Tibial artery (tissue), 4 donors: ENCODE results near the gene PRMT7.
A peak's percentile ranks its signal among the peaks of the same experiment; 100 is the strongest.

Source experiments
- DNase-seq, 2 donors: peaks; one replicate each; pipeline ENCODE4 v3.0.0-alpha.2; 2019
- H3K27ac ChIP-seq, 2 donors: fragments of 200-600 bp; sonication (generic) in 1 of 2; 1 replicate in 1 of 2; 2 replicates in 1 of 2; pipeline ENCODE4 v1.5.1; 2018 to 2019; ENCODE audit warnings: mild to moderate bottlenecking in 1 of 2
- H3K27me3 ChIP-seq, 2 donors: fragments of 200-600 bp; sonication (generic) in 1 of 2; one replicate each; pipeline versions ENCODE4 v1.5.1 to v1.6.0; 2016 to 2019
- H3K36me3 ChIP-seq, 3 donors: fragments of 200-600 bp; sonication (generic) in 2 of 3; one replicate each; pipeline ENCODE4 v1.5.1; 2016 to 2019; ENCODE audit warnings: mild to moderate bottlenecking in 2 of 3
- H3K4me1 ChIP-seq, 4 donors: fragments of 200-600 bp; sonication (generic) in 2 of 4; 1 replicate in 3 of 4; 2 replicates in 1 of 4; pipeline ENCODE4 v1.5.1; 2016 to 2019
- H3K4me3 ChIP-seq, 2 donors: fragments of 200-600 bp; sonication (generic) in 1 of 2; 1 replicate in 1 of 2; 2 replicates in 1 of 2; pipeline ENCODE4 v1.5.1; 2018 to 2019; ENCODE audit warnings: mild to moderate bottlenecking in 2 of 2
- H3K9me3 ChIP-seq, 3 donors: fragments of 200-600 bp; sonication (generic) in 1 of 3; one replicate each; pipeline ENCODE4 v1.5.1; 2016 to 2019
- intact Hi-C: fragments of 100-400 bp; cut with DNase I; formaldehyde crosslinking; loops from one replicate; pipeline ENCODE4 v1.15.0; 2023; ENCODE audit warnings: low total_unique reads
- TF ChIP-seq, protein P1 (sequence below), 2 experiments: fragments of 200-600 bp in 1 of 2; fragments of 450-650 bp in 1 of 2; IDR thresholded peaks; one replicate each; pipeline ENCODE4 v1.5.1; 2017 to 2019; ENCODE audit warnings: antibody characterized with exemption in 2 of 2, mild to moderate bottlenecking in 1 of 2, moderate library complexity in 1 of 2

Gene PRMT7

DNA sequence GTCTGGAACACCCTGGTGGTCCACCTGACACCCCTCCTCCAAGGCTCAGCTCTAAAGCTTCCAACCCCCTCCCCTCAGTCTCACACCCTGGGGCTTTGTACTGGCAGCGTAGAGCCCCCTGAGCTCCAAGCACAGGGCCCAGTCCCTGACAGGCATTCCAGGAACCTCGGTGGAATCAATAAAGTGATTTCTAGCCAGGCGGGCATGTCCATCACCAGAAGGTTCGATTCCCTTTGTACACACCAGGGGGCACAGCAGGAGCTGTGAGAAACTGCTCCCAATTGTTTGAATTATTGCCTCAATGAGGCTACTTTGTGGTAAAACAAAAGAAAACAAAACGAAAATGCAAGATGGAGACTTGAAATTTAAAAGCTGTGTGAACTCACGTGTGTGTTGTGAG lies 85.7 kb downstream of the PRMT7 start:
- H3K4me3 ChIP-seq: no peak overlapping the region
- intact Hi-C loops: no loop called here
- no peaks in the 10 kb centered on the region for H3K36me3 ChIP-seq
- H3K27ac ChIP-seq: no peak overlapping the region
- TF ChIP-seq, protein P1, sequence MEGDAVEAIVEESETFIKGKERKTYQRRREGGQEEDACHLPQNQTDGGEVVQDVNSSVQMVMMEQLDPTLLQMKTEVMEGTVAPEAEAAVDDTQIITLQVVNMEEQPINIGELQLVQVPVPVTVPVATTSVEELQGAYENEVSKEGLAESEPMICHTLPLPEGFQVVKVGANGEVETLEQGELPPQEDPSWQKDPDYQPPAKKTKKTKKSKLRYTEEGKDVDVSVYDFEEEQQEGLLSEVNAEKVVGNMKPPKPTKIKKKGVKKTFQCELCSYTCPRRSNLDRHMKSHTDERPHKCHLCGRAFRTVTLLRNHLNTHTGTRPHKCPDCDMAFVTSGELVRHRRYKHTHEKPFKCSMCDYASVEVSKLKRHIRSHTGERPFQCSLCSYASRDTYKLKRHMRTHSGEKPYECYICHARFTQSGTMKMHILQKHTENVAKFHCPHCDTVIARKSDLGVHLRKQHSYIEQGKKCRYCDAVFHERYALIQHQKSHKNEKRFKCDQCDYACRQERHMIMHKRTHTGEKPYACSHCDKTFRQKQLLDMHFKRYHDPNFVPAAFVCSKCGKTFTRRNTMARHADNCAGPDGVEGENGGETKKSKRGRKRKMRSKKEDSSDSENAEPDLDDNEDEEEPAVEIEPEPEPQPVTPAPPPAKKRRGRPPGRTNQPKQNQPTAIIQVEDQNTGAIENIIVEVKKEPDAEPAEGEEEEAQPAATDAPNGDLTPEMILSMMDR (IDR thresholded peaks at IDR 0.05): peak in 1 of 2 experiments; percentile 29
- H3K27me3 ChIP-seq: peaks cover 0 to 13% of the 10 kb centered on the region in 2 donors
- no peak for DNase-seq
- no peaks in the 10 kb centered on the region for H3K4me1 ChIP-seq
- H3K9me3 ChIP-seq: no peaks in the 10 kb centered on the region

DNA sequence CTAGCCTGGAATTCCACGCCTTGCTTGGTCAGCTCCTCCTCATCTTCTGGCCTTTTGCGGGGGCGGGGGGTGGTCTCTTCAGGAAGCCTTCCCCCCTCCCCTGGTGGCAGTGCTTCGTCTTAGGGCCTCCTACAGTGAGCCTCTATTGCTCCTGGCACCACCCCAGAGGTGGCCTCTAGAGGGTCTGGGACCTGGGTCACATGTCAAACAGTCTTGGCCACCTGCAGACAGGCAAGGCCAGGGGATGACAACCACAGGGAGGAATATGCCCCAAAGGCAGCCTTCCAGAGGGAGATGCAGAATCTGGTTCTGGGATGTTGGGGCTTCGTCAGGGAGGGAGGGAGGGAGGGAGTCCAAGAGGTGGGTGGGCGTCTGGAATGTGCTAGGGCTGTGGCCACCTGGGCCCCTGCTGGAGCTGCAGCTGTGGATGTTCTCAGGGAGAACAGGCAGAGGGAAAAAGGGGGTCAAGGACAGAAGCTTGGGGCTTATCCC lies 86.9 kb downstream of the PRMT7 start:
- intact Hi-C loops: no loop called here
- TF ChIP-seq, protein P1 (IDR thresholded peaks at IDR 0.05): no peak
- Histone ChIP-seq H3K36me3 (no peaks in the 10 kb centered on the region), H3K27ac (no peak overlapping the region), H3K9me3 (no peaks in the 10 kb centered on the region), H3K4me1 (no peaks in the 10 kb centered on the region), H3K4me3 (no peak overlapping the region), H3K27me3 (peaks cover 0 to 13% of the 10 kb centered on the region in 2 donors)
- no peak for DNase-seq

DNA sequence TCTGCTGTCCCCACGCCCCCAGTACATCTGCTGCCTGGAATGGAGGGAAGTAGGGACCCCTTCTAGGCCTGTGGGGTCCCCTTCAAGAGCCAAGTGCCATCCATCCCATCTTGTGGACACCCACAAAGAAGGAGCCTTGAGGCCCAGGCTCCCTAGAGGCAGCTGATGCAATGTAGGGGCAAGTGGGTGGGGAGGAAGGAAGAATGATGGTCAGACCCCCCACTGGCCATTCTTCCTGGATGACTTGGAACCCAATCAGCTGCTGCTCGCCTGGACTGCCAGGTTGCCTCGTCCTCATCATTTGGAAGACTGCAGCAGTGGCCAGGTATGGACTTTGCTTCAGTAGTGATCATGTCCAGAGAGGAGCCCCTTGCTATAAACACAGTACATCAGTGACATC lies 88.6 kb downstream of the PRMT7 start:
- H3K4me3 ChIP-seq: no peak overlapping the region
- no peak overlapping the region for H3K27ac ChIP-seq
- DNase-seq: no peak
- no peaks in the 10 kb centered on the region for H3K4me1 ChIP-seq
- no peaks in the 10 kb centered on the region for H3K9me3 ChIP-seq
- H3K36me3 ChIP-seq: no peaks in the 10 kb centered on the region
- H3K27me3 ChIP-seq: peaks cover 0 to 13% of the 10 kb centered on the region in 2 donors
- TF ChIP-seq, protein P1 (IDR thresholded peaks at IDR 0.05): no peak
- intact Hi-C loops: loop anchor here (1.0 kb wide), 1 partner anchor 25 kb away; no protein-coding TSS in a partner anchor

DNA sequence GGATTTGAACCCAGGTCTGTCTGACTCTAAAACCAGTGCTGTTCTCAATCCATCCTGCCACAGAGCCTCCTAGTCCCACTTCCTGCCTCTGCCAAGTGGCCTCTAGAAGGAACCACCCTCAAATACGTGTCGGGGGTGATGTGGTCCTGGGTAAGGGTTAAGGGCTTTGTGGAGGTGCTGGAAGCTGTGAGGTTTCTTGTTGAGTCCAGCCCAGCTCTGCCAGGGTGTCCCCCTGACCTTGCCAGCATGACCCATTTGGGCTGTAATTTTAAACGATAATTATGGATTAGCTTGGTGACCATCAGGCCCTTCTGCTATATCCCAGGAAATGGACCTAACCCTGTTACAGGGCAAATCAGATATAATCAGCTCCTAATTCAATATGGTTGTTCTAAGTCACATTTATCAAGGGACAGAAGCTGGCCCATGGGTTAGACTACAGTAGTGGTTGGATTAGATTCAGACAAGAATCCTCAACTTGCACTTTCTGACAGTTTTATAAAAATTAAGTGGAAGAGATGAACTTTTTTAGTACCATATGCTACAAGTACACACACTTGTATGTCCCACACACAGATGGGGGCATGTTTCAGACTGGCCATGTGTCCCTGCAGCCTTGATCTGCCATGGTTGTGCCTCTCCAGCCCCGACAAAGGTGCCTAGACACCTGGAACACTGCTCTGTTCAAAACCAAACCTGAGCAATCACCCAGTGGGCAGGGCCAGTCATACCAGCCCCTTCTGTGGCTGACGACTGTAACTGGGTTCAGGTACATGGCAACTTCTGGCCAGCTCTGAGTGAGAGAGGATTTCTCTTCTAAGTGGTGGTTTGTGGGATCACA lies 89.5 kb downstream of the PRMT7 start:
- Histone ChIP-seq H3K4me1 (no peaks in the 10 kb centered on the region), H3K36me3 (no peaks in the 10 kb centered on the region), H3K27me3 (peaks cover 0 to 13% of the 10 kb centered on the region in 2 donors), H3K4me3 (no peak overlapping the region), H3K27ac (no peak overlapping the region), H3K9me3 (no peaks in the 10 kb centered on the region)
- intact Hi-C loops: no loop called here
- DNase-seq: no peak
- TF ChIP-seq, protein P1 (IDR thresholded peaks at IDR 0.05): no peak

DNA sequence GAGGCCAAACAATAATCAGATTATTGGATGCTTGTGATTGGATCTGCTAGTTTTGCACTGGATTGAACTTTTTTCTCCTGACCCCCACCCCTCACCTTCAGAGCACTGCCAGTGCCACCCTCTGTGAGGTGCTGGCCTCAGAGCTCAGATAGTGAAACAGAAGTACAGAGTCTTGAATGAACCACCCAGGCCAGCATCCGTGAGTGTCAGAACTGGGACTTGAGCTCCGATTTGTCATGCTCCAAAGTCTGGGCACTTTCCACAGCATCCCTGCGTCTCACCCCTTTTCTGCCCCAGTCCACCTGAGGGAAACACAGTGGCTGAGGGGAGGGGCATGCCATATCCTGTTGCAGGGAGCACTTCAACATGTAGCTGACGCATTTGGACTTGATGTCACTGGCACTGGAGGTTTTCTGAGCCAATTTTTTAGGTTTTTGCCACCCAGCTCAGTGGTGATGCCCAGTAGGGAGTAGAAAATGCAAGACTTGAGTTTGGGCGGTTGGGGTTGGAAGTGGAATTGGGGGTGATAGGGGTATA lies 90.2 kb downstream of the PRMT7 start:
- H3K4me3 ChIP-seq: no peak overlapping the region
- TF ChIP-seq, protein P1 (IDR thresholded peaks at IDR 0.05): no peak
- H3K27me3 ChIP-seq: peaks cover 0 to 16% of the 10 kb centered on the region in 2 donors
- DNase-seq: no peak
- no peak overlapping the region for H3K27ac ChIP-seq
- no peaks in the 10 kb centered on the region for H3K4me1 ChIP-seq
- no peaks in the 10 kb centered on the region for H3K9me3 ChIP-seq
- intact Hi-C loops: no loop called here
- no peaks in the 10 kb centered on the region for H3K36me3 ChIP-seq
